Hepatocyte (in vitro differentiated cells): ENCODE results near the gene C1QTNF8. TPM values are rescaled to one million over a fixed set of nuclear protein-coding genes. Genes with fewer than 3 reads are reported as not detected.

Experiments
- DNase-seq: peaks from one replicate; pipeline ENCODE4 v3.0.0-alpha.2; 2016; ENCODE audit warnings: low spot score
- H2AFZ ChIP-seq: fragments of 200-600 bp; sonication (generic); 2 replicates; pipeline ENCODE4 v1.6.0; 2016; ENCODE audit warnings: antibody characterized with exemption, mild to moderate bottlenecking
- H3K27ac ChIP-seq: fragments of 200-600 bp; sonication (generic); 2 replicates; pipeline ENCODE4 v1.5.1; 2016; ENCODE audit warnings: mild to moderate bottlenecking
- H3K27me3 ChIP-seq: fragments of 200-600 bp; sonication (generic); 2 replicates; pipeline ENCODE4 v1.6.1; 2016
- H3K36me3 ChIP-seq: fragments of 200-600 bp; sonication (generic); replicated peaks from 2 replicates; pipeline ENCODE4 v1.5.1; 2016; ENCODE audit warnings: low read depth; ENCODE audit not compliant: insufficient read depth
- H3K4me1 ChIP-seq: fragments of 200-600 bp; sonication (generic); 2 replicates; pipeline ENCODE4 v1.5.1; 2016; ENCODE audit warnings: mild to moderate bottlenecking, moderate library complexity; ENCODE audit not compliant: insufficient read depth
- H3K4me2 ChIP-seq: fragments of 200-600 bp; sonication (generic); 2 replicates; pipeline ENCODE4 v1.6.0; 2016
- H3K4me3 ChIP-seq: fragments of 200-600 bp; sonication (generic); 2 replicates; pipeline ENCODE4 v1.5.1; 2016; ENCODE audit warnings: mild to moderate bottlenecking
- H3K79me2 ChIP-seq: fragments of 200-600 bp; sonication (generic); 2 replicates; pipeline ENCODE4 v1.6.0; 2017; ENCODE audit warnings: mild to moderate bottlenecking
- H3K9me2 ChIP-seq: fragments of 200-600 bp; sonication (generic); replicated peaks from 2 replicates; pipeline ENCODE4 v1.6.0; 2017; ENCODE audit warnings: mild to moderate bottlenecking; ENCODE audit not compliant: insufficient read depth
- H3K9me3 ChIP-seq: fragments of 200-600 bp; sonication (generic); 2 replicates; pipeline ENCODE4 v1.5.1; 2016; ENCODE audit warnings: low read depth, mild to moderate bottlenecking
- H4K20me1 ChIP-seq: fragments of 200-600 bp; sonication (generic); 2 replicates; pipeline ENCODE4 v1.6.0; 2016; ENCODE audit warnings: mild to moderate bottlenecking; ENCODE audit not compliant: insufficient read depth, poor library complexity, severe bottlenecking
- EZH2 ChIP-seq: fragments of 200-600 bp; sonication (generic); IDR thresholded peaks from 2 replicates; pipeline ENCODE4 v1.6.1; 2016; ENCODE audit warnings: antibody characterized with exemption, mild to moderate bottlenecking, borderline replicate concordance
- EZH2phosphoT487 ChIP-seq: fragments of 200-600 bp; sonication (generic); IDR thresholded peaks from one replicate; pipeline ENCODE4 v1.6.1; 2018; ENCODE audit warnings: antibody characterized with exemption, mild to moderate bottlenecking, low read depth, moderate library complexity; ENCODE audit not compliant: unreplicated experiment, severe bottlenecking
- WGBS: methylation state at CpG from one replicate; pipeline ENCODE4 v1.1.6; 2016; ENCODE audit warnings: low lambda C conversion rate; ENCODE audit errors: missing lambda C conversion rate; 5-methylcytosine and 5-hydroxymethylcytosine counted together
- polyA plus RNA-seq: library from polyadenylated mRNA; unstranded; fragments of >200 nt; fragmentation: Nextera tagmentation; extraction: Ambion mirVana; gene quantifications from 2 replicates; pipeline ENCODE4 v1.2.1, GENCODE V29; 2016
- total RNA-seq: library from RNA; depleted of rRNA; stranded (reverse); fragments of >200 nt; gene quantifications from 2 replicates; pipeline ENCODE4 v1.2.3, GENCODE V29; 2014
- TF ChIP-seq, protein P1 (sequence below): fragments of 200-600 bp; sonication (generic); IDR thresholded peaks from 2 replicates; pipeline ENCODE4 v1.5.1; 2016; ENCODE audit warnings: antibody characterized with exemption, mild to moderate bottlenecking; ENCODE audit not compliant: poor library complexity

The C1QTNF8 gene
- total and polyA plus RNA-seq, 2 experiments from 2014 or later, result not detected

DNA sequence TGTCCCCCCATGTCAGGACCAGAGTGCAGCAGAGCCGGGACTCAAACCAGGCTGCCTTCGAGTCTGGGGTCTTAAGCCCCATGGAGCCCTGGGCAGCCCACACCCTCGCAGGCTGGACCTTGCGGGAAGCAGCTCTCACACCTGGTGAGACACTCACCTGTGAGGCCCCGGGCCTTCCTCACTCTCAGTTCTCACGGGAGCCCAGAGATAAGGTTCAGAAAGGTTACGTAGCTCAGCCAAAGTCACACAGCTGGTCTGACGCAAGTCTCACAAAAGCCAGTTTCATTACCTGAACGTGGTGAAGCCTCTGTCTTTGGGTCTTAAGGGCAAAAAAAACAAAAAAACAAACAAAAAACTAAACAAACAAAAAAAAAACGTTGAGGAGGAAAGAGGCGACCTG is 56.3 kb downstream of the C1QTNF8 start:
- H2AFZ ChIP-seq, result no peak overlapping the region
- no peaks in the 10 kb centered on the region for H3K27me3 ChIP-seq
- H3K36me3 ChIP-seq, result no peaks in the 10 kb centered on the region
- H3K4me3 ChIP-seq, result no peak overlapping the region
- H3K27ac ChIP-seq, result no peak overlapping the region
- H3K9me3 ChIP-seq, result no peaks in the 10 kb centered on the region
- no peak overlapping the region for H3K4me2 ChIP-seq
- no peaks in the 10 kb centered on the region for H3K79me2 ChIP-seq
- 78% methylated on average over 11 of the region's 11 CpGs for WGBS
- TF ChIP-seq, protein P1, sequence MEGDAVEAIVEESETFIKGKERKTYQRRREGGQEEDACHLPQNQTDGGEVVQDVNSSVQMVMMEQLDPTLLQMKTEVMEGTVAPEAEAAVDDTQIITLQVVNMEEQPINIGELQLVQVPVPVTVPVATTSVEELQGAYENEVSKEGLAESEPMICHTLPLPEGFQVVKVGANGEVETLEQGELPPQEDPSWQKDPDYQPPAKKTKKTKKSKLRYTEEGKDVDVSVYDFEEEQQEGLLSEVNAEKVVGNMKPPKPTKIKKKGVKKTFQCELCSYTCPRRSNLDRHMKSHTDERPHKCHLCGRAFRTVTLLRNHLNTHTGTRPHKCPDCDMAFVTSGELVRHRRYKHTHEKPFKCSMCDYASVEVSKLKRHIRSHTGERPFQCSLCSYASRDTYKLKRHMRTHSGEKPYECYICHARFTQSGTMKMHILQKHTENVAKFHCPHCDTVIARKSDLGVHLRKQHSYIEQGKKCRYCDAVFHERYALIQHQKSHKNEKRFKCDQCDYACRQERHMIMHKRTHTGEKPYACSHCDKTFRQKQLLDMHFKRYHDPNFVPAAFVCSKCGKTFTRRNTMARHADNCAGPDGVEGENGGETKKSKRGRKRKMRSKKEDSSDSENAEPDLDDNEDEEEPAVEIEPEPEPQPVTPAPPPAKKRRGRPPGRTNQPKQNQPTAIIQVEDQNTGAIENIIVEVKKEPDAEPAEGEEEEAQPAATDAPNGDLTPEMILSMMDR, result no peak
- H3K9me2 ChIP-seq, result no peaks in the 10 kb centered on the region
- DNase-seq, result no peak
- no peaks in the 10 kb centered on the region for H4K20me1 ChIP-seq
- H3K4me1 ChIP-seq, result peaks cover 19% of the 10 kb centered on the region

DNA sequence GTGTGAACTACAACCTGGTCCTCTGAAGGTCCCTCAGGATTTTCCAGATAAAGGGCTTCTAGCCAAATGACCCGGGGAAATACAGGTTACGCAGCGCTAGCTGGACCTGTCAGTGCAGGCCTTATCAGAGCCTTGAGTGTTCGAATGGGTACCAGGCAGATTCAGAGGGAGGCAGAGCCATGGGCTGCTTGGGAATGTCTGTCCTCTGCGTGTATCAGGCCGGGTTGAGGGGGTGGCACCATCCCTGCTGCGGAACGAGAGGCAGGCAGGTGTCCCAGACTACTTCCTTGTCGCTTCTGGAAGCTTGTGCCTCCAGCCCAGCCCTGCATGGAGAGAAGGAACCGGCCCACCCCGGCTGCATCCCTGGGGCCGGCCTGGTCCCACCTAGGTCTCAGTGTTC is 57.1 kb downstream of the C1QTNF8 start:
- Histone ChIP-seq H3K27ac (no peak overlapping the region), H3K9me3 (no peaks in the 10 kb centered on the region), H3K36me3 (no peaks in the 10 kb centered on the region), H4K20me1 (no peaks in the 10 kb centered on the region), H3K79me2 (no peaks in the 10 kb centered on the region), H3K4me3 (no peak overlapping the region), H3K4me2 (no peak overlapping the region), H3K27me3 (no peaks in the 10 kb centered on the region), H3K4me1 (peaks cover 19% of the 10 kb centered on the region), H3K9me2 (no peaks in the 10 kb centered on the region), H2AFZ (no peak overlapping the region)
- TF ChIP-seq EZH2phosphoT487 (no peak), EZH2 (no peak)
- TF ChIP-seq, protein P1, result no peak
- WGBS, result 95% methylated on average over 12 of the region's 12 CpGs
- no peak for DNase-seq

Other genes with a start within 250 kb of the C1QTNF8 start
- gene LMF1, start 125.3 kb downstream of the C1QTNF8 start, total RNA-seq, result 25.8 and 27.2 TPM in 2 replicates
- gene LMF1, start 125.3 kb downstream of the C1QTNF8 start, polyA plus RNA-seq, result 29.3 and 34.3 TPM in 2 replicates
- 2.7 and 3.8 TPM in 2 replicates for gene SOX8, start 114.5 kb downstream of the C1QTNF8 start, total RNA-seq
- gene SOX8, start 114.5 kb downstream of the C1QTNF8 start, polyA plus RNA-seq, result 3.8 and 4.7 TPM in 2 replicates
- gene SSTR5, start 23.5 kb downstream of the C1QTNF8 start, total RNA-seq, result 0.77 TPM in 1 of 2 replicates, not detected in the other
- 1.3 TPM in 1 of 2 replicates, not detected in the other for gene SSTR5, start 23.5 kb downstream of the C1QTNF8 start, polyA plus RNA-seq
- 8.6 and 9.1 TPM in 2 replicates for gene CACNA1H, start 56.9 kb upstream of the C1QTNF8 start, total RNA-seq
- 9.1 and 9.7 TPM in 2 replicates for gene CACNA1H, start 56.9 kb upstream of the C1QTNF8 start, polyA plus RNA-seq
- gene TPSG1, start 129.0 kb upstream of the C1QTNF8 start, total RNA-seq, result 0.67 and 1.3 TPM in 2 replicates
- gene TPSG1, start 129.0 kb upstream of the C1QTNF8 start, polyA plus RNA-seq, result 2.0 and 2.3 TPM in 2 replicates
- not detected in 2 replicates for gene TPSB2, start 133.9 kb upstream of the C1QTNF8 start, total RNA-seq
- gene TPSB2, start 133.9 kb upstream of the C1QTNF8 start, polyA plus RNA-seq, result not detected in 2 replicates
- not detected in 2 replicates for gene TPSAB1, start 144.5 kb upstream of the C1QTNF8 start, total RNA-seq
- gene TPSAB1, start 144.5 kb upstream of the C1QTNF8 start, polyA plus RNA-seq, result not detected in 2 replicates
- not detected in 2 replicates for gene TPSD1, start 159.8 kb upstream of the C1QTNF8 start, total RNA-seq
- not detected in 2 replicates for gene TPSD1, start 159.8 kb upstream of the C1QTNF8 start, polyA plus RNA-seq
- gene UBE2I, start 213.4 kb upstream of the C1QTNF8 start, total RNA-seq, result 76.0 and 78.8 TPM in 2 replicates
- gene UBE2I, start 213.4 kb upstream of the C1QTNF8 start, polyA plus RNA-seq, result 150 and 183 TPM in 2 replicates
- 1.8 and 3.0 TPM in 2 replicates for gene BAIAP3, start 237.4 kb upstream of the C1QTNF8 start, total RNA-seq
- gene BAIAP3, start 237.4 kb upstream of the C1QTNF8 start, polyA plus RNA-seq, result 2.4 and 5.5 TPM in 2 replicates